ENCODE measurements around the gene NUP214.
"Not testable (repeated sequence)": the region's sequence is repeated elsewhere in the genome, so short reads cannot be mapped to it uniquely, and the experiment has no call there.

The NUP214 gene

DNA sequence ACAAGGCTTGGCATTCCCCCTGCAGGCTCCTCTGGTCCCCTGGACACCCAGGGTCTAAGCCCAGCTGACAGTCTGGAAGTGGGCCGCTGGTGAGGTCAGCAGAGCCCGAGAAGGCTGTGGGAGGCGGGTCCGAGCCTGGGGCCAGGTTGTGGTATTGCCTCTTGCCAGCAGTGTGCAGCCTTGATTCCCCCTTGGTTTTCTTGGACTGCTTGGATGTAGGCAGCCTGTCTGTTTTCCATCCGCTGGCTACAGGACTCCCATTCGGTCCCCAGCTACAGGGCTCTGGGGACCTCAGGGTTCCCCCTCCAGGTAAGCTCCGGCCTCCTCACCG, 27.5 kb upstream of the NUP214 start:
- Histone ChIP-seq H3K9me3 (ENCODE audit: insufficient read depth, low read length) (no peaks in the 10 kb centered on the region), H3F3A (ENCODE audit: insufficient read depth) (no peaks in the 10 kb centered on the region), H2AFZ (ENCODE audit: low read depth, low read length, severe bottlenecking) (no peak overlapping the region), H3K79me2 (ENCODE audit: insufficient read depth, low read length) (no peaks in the 10 kb centered on the region), H3K27me3 (ENCODE audit: low read length) (no peaks in the 10 kb centered on the region), H3K36me3 (ENCODE audit: low read length) (no peaks in the 10 kb centered on the region), H3K9me2 (replicated peaks; ENCODE audit: insufficient read depth, low read length) (no peaks in the 10 kb centered on the region), H3K4me3 (ENCODE audit: insufficient read depth, low read length, poor library complexity, severe bottlenecking) (no peak overlapping the region), H3K9ac (ENCODE audit: low read length) (no peak overlapping the region), H3K4me2 (ENCODE audit: low read depth, low read length, poor library complexity, severe bottlenecking) (no peak overlapping the region), H4K20me1 (ENCODE audit: low read depth, low read length) (no peaks in the 10 kb centered on the region), H3K27ac (ENCODE audit: low read depth, low read length) (no peak overlapping the region)
- TF ChIP-seq, protein P1, sequence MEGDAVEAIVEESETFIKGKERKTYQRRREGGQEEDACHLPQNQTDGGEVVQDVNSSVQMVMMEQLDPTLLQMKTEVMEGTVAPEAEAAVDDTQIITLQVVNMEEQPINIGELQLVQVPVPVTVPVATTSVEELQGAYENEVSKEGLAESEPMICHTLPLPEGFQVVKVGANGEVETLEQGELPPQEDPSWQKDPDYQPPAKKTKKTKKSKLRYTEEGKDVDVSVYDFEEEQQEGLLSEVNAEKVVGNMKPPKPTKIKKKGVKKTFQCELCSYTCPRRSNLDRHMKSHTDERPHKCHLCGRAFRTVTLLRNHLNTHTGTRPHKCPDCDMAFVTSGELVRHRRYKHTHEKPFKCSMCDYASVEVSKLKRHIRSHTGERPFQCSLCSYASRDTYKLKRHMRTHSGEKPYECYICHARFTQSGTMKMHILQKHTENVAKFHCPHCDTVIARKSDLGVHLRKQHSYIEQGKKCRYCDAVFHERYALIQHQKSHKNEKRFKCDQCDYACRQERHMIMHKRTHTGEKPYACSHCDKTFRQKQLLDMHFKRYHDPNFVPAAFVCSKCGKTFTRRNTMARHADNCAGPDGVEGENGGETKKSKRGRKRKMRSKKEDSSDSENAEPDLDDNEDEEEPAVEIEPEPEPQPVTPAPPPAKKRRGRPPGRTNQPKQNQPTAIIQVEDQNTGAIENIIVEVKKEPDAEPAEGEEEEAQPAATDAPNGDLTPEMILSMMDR (IDR thresholded peaks at IDR 0.05; ENCODE audit: insufficient read depth, low read length, poor library complexity, severe bottlenecking) = no peak
- TF ChIP-seq EZH2phosphoT487 (conservative IDR thresholded peaks at IDR 0.05; ENCODE audit: low read length) = no peak

DNA sequence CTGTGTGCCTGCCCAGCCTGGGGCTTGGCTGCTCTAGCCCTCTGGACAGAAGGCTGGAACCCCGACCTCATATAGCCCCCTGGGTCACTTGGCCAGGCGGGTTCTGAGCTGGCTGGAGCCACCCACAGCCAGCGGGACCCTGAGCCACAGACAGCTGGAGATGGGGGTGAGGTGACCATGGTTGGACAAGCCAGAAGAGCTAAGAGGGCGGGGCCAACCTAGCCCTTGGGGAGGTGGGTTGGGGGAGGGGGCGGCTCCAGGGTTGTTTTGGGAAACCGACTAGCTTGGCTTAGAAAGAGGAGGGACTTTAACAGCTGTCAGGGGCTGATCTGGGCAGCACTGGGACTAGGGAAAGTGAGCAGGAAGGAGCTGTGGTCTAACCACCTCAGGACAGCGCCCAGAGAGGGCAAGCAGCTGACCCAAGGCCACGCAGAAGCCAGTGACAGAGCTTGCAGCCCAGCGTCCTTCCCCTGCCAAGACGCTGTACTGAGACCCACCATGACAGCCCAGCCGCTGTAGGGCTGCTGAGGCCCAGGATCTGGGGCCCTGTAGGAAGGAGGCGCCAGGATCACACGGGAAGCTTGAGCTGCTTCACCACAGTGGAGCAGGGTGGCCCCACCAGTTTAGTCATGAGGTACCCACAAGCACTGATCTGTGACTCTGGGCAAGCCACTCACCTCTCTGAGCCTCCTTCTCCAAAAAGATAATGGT, 26.8 kb upstream of the NUP214 start:
- H3K4me2 ChIP-seq (ENCODE audit: low read depth, low read length, poor library complexity, severe bottlenecking) = no peak overlapping the region

DNA sequence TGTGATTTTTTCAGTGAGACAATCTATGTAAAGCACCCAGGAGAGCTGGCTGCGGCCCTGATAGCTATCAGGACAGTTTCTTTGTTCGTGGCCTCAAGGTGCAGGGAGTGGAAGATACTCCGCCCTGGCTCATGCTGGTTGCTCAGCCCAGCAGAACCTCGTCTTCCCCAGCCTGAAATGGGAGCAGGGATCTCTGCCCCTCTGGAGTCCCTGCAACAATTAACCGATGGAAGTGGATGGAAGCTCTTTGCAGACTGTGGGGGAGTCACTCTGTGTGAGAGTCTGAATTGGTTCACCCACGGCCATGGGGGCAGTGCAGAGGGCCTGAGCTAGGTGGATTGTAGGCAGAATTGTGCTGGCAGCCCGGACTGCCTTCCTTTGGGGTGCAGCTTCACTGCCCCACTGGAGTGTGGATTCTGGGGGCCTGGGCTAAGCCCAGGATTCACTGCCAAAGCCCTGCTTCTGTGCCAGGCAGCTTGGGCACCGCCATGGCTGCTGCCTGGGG, 26.2 kb upstream of the NUP214 start:
- no peaks in the 10 kb centered on the region for H4K20me1 ChIP-seq (ENCODE audit: low read depth, low read length)
- TF ChIP-seq EZH2phosphoT487 (conservative IDR thresholded peaks at IDR 0.05; ENCODE audit: low read length) = no peak
- TF ChIP-seq, protein P1 (IDR thresholded peaks at IDR 0.05; ENCODE audit: insufficient read depth, low read length, poor library complexity, severe bottlenecking) = no peak
- H3K79me2 ChIP-seq (ENCODE audit: insufficient read depth, low read length) = no peaks in the 10 kb centered on the region
- H3F3A ChIP-seq (ENCODE audit: insufficient read depth) = no peaks in the 10 kb centered on the region
- no peak overlapping the region for H3K9ac ChIP-seq (ENCODE audit: low read length)
- H3K9me3 ChIP-seq (ENCODE audit: insufficient read depth, low read length) = no peaks in the 10 kb centered on the region
- H3K36me3 ChIP-seq (ENCODE audit: low read length) = no peaks in the 10 kb centered on the region
- H3K9me2 ChIP-seq (replicated peaks; ENCODE audit: insufficient read depth, low read length) = no peaks in the 10 kb centered on the region
- no peaks in the 10 kb centered on the region for H3K27me3 ChIP-seq (ENCODE audit: low read length)
- H3K4me3 ChIP-seq (ENCODE audit: insufficient read depth, low read length, poor library complexity, severe bottlenecking) = no peak overlapping the region
- no peak overlapping the region for H3K4me2 ChIP-seq (ENCODE audit: low read depth, low read length, poor library complexity, severe bottlenecking)
- no peak overlapping the region for H2AFZ ChIP-seq (ENCODE audit: low read depth, low read length, severe bottlenecking)
- no peak overlapping the region for H3K27ac ChIP-seq (ENCODE audit: low read depth, low read length)

More for the DNA sequence above, 26.8 kb upstream of the NUP214 start:
- no peak overlapping the region for H3K27ac ChIP-seq (ENCODE audit: low read depth, low read length)
- H4K20me1 ChIP-seq (ENCODE audit: low read depth, low read length) = no peaks in the 10 kb centered on the region
- H2AFZ ChIP-seq (ENCODE audit: low read depth, low read length, severe bottlenecking) = no peak overlapping the region
- no peaks in the 10 kb centered on the region for H3K27me3 ChIP-seq (ENCODE audit: low read length)
- H3K36me3 ChIP-seq (ENCODE audit: low read length) = no peaks in the 10 kb centered on the region
- no peaks in the 10 kb centered on the region for H3K9me2 ChIP-seq (replicated peaks; ENCODE audit: insufficient read depth, low read length)
- no peak overlapping the region for H3K4me3 ChIP-seq (ENCODE audit: insufficient read depth, low read length, poor library complexity, severe bottlenecking)
- no peak overlapping the region for H3K9ac ChIP-seq (ENCODE audit: low read length)
- no peaks in the 10 kb centered on the region for H3K9me3 ChIP-seq (ENCODE audit: insufficient read depth, low read length)
- TF ChIP-seq, protein P1 (IDR thresholded peaks at IDR 0.05; ENCODE audit: insufficient read depth, low read length, poor library complexity, severe bottlenecking) = no peak
- no peak for TF ChIP-seq EZH2phosphoT487 (conservative IDR thresholded peaks at IDR 0.05; ENCODE audit: low read length)
- H3K79me2 ChIP-seq (ENCODE audit: insufficient read depth, low read length) = no peaks in the 10 kb centered on the region
- H3F3A ChIP-seq (ENCODE audit: insufficient read depth) = no peaks in the 10 kb centered on the region

DNA sequence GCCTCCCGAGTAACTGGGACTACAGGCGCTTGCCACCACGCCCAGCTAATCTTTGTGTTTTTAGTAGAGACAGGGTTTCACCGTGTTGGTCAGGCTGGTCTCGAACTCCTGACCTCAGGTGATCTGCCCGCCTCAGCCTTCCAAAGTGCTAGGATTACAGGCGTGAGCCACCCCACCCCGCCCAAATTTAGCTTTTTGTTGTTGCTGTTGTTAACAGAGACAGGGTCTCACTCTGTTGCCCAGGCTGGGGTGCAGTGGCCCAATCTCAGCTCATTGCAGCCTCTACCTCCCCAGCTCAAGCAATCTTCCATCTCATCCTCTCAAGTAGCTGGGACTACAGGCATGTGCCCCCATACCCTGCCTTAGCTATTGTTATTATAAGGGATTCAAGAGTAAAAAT, 25.5 kb upstream of the NUP214 start:
- H3K9me3 ChIP-seq (ENCODE audit: insufficient read depth, low read length); H3K27ac ChIP-seq (ENCODE audit: low read depth, low read length); H3K4me3 ChIP-seq (ENCODE audit: insufficient read depth, low read length, poor library complexity, severe bottlenecking); H2AFZ ChIP-seq (ENCODE audit: low read depth, low read length, severe bottlenecking); H3F3A ChIP-seq (ENCODE audit: insufficient read depth); H3K9ac ChIP-seq (ENCODE audit: low read length); H3K4me2 ChIP-seq (ENCODE audit: low read depth, low read length, poor library complexity, severe bottlenecking); H3K27me3 ChIP-seq (ENCODE audit: low read length); H4K20me1 ChIP-seq (ENCODE audit: low read depth, low read length); H3K36me3 ChIP-seq (ENCODE audit: low read length); H3K79me2 ChIP-seq (ENCODE audit: insufficient read depth, low read length); H3K9me2 ChIP-seq (replicated peaks; ENCODE audit: insufficient read depth, low read length): not testable (repeated sequence)

Measured in SU-DHL-6 (cell line).